Bronchial epithelial cell (primary cell): ENCODE measurements around the gene CD248. TPM values are rescaled to one million over a fixed set of nuclear protein-coding genes. Genes with fewer than 3 reads are reported as not detected.

Experiments used
- DNase-seq: peaks from one replicate; pipeline ENCODE4 v3.0.0-alpha.2; 2010; ENCODE audit warnings: low read depth
- FAIRE-seq: peaks from 2 replicates; lab custom pipeline; 2011; peaks lifted over from hg19 to GRCh38; lab: Jason Lieb, UNC
- H3K27me3 ChIP-seq: 2 replicates; pipeline ENCODE4 v1.5.1; 2011; ENCODE audit warnings: low read length; ENCODE audit not compliant: control insufficient read depth, insufficient read depth
- H3K36me3 ChIP-seq: 2 replicates; pipeline ENCODE4 v1.5.1; 2011; ENCODE audit warnings: low read length; ENCODE audit not compliant: control insufficient read depth, insufficient read depth
- H3K4me3 ChIP-seq: 2 replicates; pipeline ENCODE4 v1.5.1; 2011; ENCODE audit warnings: mild to moderate bottlenecking, low read depth, low read length, control low read depth
- total RNA-seq: library from RNA; depleted of rRNA; stranded (reverse); fragments of >200 nt; gene quantifications from 2 replicates; pipeline ENCODE4 v1.2.1, GENCODE V29; 2014
- TF ChIP-seq, protein P1 (sequence below): IDR thresholded peaks from 2 replicates; pipeline ENCODE4 v1.5.1; 2011; ENCODE audit warnings: mild to moderate bottlenecking, moderate library complexity, low read length, control low read depth, inconsistent platforms; ENCODE audit not compliant: insufficient read depth, severe bottlenecking

Gene CD248
- total RNA-seq, 1 donor from 2014 or later = under 0.01 TPM

DNA sequence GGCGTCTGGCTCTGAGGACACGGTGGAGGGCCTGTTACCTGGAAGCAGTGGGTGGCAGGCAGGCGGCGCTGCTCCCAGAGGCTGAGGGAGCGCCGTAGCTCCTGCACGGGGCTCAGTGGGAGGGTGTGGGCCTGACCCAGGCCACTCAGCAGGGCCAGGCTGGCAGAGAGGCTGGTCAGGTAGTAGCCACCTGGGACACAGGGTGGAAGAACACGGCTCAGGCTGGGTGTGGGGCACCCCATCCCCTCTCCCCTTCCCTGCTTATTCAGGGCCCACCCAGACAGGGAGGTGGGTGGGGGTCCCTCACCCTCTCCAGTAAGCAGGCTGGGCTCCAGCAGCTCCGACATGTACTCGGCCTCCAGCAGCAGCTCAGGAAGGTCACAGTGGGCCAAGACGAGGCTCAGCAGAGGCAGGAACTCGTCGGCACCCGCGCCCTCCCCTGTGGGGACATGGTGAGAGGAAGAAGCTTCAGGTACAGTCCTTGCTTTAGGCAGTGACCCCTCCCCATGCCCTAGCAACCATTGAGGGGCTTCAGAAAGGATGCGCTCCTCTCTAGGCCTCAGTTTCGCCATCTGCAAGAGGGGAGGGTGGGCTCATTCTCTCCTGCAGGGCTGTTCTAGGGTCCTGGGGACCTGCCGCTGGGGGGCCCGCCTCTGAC is 16.5 kb upstream of the CD248 start:
- TF ChIP-seq, protein P1, sequence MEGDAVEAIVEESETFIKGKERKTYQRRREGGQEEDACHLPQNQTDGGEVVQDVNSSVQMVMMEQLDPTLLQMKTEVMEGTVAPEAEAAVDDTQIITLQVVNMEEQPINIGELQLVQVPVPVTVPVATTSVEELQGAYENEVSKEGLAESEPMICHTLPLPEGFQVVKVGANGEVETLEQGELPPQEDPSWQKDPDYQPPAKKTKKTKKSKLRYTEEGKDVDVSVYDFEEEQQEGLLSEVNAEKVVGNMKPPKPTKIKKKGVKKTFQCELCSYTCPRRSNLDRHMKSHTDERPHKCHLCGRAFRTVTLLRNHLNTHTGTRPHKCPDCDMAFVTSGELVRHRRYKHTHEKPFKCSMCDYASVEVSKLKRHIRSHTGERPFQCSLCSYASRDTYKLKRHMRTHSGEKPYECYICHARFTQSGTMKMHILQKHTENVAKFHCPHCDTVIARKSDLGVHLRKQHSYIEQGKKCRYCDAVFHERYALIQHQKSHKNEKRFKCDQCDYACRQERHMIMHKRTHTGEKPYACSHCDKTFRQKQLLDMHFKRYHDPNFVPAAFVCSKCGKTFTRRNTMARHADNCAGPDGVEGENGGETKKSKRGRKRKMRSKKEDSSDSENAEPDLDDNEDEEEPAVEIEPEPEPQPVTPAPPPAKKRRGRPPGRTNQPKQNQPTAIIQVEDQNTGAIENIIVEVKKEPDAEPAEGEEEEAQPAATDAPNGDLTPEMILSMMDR = no peak
- Histone ChIP-seq H3K4me3 (no peak overlapping the region), H3K27me3 (no peaks in the 10 kb centered on the region), H3K36me3 (peaks cover 38% of the 10 kb centered on the region)
- DNase-seq = no peak
- FAIRE-seq = peak; percentile 28

DNA sequence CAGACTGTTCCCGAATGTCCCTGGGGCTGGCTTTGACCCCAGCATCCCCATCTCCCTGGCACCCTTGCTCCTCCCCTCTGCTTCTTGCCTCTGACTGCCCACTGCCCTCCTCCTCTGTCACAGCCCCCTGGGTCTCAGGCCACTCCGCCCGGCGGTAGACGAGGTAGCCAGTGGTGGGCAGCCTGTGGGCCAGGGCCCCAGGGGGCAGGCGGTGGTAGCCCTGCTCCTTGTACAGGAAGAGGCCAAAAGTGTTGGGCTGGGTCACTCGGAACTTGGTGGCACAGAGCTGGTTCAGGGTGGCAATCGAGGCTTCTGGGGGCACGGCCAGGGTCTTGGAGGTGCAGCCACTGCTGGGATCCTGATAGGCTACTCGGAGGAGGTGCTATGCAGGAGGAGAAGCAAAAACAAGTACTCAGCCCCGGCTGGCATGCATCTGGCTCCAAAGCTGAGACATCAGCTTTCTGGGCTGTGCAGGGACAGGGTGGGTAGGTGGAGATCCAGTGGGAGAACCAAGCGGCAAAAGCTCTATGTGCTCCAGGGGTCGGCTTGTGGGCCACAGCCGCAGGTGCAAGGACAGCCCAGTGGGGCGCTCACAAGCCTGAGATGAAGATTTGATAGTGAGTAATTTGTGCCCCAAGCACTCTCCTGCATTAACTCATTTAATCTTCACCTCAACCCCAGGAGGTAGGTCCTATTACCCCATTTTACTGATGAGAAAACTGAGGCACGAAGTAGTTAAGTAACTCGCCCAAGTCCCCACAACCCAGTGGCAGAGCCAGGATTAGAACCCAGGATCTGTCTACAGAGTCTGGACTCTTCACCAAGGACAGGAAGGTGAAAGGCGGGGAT is 15.8 kb upstream of the CD248 start:
- Histone ChIP-seq H3K4me3 (no peak overlapping the region), H3K36me3 (peaks cover 38% of the 10 kb centered on the region), H3K27me3 (no peaks in the 10 kb centered on the region)
- TF ChIP-seq, protein P1 = no peak
- FAIRE-seq (no peak), DNase-seq (no peak)

DNA sequence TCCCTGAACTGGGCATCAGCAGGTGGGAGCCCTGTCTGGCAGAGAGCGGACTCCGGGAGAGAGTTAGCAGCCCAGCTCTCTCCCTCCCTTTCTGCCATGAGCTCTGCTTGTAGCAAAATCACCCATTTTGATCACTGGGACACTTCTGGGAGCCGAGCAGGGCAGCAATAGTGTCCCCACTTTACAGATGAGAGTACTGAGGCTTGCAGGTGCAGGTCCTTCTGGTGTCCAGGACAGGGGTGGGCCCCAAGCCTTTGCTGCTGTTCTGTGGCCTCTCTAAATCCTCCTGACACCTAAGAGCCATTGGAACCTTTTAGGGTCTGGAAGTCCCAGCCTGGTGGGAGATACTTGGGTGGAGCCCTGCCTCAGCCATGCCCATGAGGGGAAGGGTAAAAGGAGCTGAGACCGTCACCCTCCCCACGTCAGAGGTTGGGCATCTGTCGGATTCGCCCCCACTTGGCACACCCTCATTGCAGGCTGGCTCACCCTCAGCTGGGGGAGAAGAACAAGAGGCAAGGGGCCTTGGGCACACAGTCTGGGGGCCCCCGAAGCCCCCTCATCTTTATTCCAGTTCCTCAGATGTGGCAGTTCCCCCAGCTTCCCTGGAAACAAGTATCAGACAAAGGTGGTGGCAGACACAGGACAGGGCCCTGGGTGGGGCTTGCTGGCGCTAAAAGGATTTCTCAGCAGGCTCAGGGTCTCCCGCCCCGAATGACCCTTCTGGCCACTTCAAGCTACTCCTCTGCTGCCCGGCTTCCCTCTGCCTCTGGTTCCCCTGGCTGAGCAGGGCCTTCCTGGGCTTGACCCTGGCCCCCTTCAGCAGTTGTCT is 14.9 kb upstream of the CD248 start:
- FAIRE-seq = no peak
- no peak for DNase-seq
- Histone ChIP-seq H3K36me3 (peaks cover 38% of the 10 kb centered on the region), H3K4me3 (no peak overlapping the region), H3K27me3 (no peaks in the 10 kb centered on the region)
- TF ChIP-seq, protein P1 = no peak

DNA sequence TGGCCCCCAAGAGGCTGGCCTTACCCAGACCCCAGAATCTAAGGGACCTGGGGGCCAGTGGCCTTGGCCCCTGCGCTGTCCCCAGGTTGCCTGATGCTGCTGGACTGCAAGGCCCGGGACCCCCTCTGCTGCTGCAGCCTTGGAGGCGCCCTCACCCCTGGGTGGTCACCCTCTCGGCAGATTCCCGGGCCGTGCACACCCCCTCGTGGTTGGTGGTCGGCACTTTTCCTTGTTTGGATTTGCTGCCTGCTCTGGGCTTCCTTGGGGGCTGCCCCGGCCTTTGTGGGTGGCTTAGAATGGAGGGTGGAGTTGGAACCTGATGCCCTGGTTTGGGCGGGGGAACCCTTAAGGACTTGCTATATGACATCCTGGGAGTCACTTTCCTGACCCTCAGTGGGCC is 14.1 kb upstream of the CD248 start:
- no peak for DNase-seq
- Histone ChIP-seq H3K27me3 (no peaks in the 10 kb centered on the region), H3K4me3 (no peak overlapping the region), H3K36me3 (peaks cover 38% of the 10 kb centered on the region)
- TF ChIP-seq, protein P1 = no peak
- no peak for FAIRE-seq

DNA sequence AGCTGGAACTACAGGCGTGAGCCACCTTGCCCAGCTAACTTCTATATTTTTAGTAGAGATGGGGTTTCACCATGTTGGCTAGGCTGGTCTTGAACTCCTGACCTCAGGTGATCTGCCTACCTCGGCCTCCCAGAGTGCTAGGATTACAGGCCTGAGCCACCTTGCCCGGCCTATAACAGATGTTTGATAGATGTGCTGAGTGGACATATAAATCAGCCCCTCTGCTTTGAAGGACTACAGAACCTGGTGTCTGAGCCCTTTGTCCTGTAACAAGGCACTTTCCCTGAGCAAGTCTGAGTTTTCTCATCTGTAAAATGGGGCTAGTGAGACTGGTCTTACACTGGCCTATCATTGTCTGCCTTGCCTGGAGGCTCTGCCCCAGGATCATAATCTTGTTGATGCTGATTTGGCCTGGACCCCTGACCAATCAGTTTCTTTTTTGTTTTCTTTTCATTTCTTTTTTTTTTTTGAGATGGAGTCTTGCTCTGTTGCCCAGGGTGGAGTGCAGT is 12.4 kb upstream of the CD248 start:
- no peaks in the 10 kb centered on the region for H3K27me3 ChIP-seq

More for the DNA sequence above, 12.4 kb upstream of the CD248 start:
- FAIRE-seq (no peak), DNase-seq (no peak)
- H3K4me3 ChIP-seq = no peak overlapping the region
- H3K36me3 ChIP-seq = peaks cover 26% of the 10 kb centered on the region
- TF ChIP-seq, protein P1 = no peak
